ENCODE results near the gene ADARB2.

Gene ADARB2

DNA sequence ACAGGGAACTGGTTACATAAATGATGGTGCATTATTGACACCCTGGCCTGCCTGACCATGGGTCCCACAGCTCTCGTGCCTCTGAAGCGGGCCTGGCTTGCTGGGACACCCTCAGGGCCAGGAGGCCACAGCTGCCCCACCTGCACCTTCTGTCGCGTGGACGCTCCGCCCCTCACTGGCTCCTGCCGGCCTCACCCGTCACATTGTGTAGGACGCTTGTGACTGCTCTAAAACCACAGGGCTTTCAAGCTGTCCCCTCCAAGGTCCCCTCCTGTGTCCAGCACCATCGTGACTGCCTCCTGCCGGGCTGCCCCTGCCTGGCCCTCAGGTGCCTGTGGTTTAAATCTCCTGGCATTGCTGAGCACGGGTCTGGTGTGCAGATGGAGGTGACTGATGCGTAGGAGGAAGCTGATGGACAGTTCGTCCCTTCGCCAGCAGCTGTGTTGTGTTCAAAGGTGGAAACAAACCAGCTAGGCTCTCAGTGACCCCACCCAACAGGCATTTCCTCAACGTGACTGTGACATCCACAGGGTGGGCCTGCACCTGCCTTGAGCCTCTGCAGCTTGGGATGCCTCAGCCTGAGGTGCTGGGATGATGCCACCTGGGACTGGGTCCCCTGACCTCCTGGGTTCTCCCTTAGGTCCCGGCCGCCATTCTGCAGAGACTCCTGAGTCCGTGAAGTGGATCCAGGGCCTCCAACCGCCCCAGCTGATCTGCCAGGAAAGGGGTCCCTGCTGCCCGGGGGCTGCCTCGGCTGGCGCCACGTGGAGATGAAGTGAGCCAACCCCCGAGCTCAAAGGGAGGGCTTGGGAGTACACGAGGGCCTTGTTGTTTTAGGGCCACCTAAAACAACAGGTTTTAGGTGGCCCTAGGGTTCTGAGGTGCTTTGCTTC is 532.6 kb downstream of the ADARB2 start:
- Histone ChIP-seq H3K79me2 (ENCODE audit: control insufficient read depth, low read length) (no peaks in the 10 kb centered on the region), H3K4me3 (ENCODE audit: low read length) (no peak overlapping the region), H3K27me3 (ENCODE audit: control insufficient read depth, low read length) (no peaks in the 10 kb centered on the region), H3K36me3 (ENCODE audit: control insufficient read depth, low read length) (no peaks in the 10 kb centered on the region), H3K9me3 (ENCODE audit: control insufficient read depth, insufficient read depth, low read length) (no peaks in the 10 kb centered on the region), H3F3A (ENCODE audit: control insufficient read depth, insufficient read depth) (no peaks in the 10 kb centered on the region), H4K20me1 (ENCODE audit: control insufficient read depth, insufficient read depth, low read depth, low read length) (no peaks in the 10 kb centered on the region), H3K27ac (ENCODE audit: low read depth, low read length) (no peak overlapping the region), H3K4me2 (ENCODE audit: low read length) (no peak overlapping the region), H3K4me1 (ENCODE audit: control insufficient read depth, low read length) (no peaks in the 10 kb centered on the region), H3K9me2 (replicated peaks; ENCODE audit: control insufficient read depth, low read length) (no peaks in the 10 kb centered on the region)
- TF ChIP-seq, protein P1, sequence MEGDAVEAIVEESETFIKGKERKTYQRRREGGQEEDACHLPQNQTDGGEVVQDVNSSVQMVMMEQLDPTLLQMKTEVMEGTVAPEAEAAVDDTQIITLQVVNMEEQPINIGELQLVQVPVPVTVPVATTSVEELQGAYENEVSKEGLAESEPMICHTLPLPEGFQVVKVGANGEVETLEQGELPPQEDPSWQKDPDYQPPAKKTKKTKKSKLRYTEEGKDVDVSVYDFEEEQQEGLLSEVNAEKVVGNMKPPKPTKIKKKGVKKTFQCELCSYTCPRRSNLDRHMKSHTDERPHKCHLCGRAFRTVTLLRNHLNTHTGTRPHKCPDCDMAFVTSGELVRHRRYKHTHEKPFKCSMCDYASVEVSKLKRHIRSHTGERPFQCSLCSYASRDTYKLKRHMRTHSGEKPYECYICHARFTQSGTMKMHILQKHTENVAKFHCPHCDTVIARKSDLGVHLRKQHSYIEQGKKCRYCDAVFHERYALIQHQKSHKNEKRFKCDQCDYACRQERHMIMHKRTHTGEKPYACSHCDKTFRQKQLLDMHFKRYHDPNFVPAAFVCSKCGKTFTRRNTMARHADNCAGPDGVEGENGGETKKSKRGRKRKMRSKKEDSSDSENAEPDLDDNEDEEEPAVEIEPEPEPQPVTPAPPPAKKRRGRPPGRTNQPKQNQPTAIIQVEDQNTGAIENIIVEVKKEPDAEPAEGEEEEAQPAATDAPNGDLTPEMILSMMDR (IDR thresholded peaks at IDR 0.05; ENCODE audit: low read depth, low read length, poor library complexity, severe bottlenecking), result no peak
- no peak for TF ChIP-seq EZH2phosphoT487 (IDR thresholded peaks at IDR 0.05; ENCODE audit: borderline replicate concordance, low read length)

DNA sequence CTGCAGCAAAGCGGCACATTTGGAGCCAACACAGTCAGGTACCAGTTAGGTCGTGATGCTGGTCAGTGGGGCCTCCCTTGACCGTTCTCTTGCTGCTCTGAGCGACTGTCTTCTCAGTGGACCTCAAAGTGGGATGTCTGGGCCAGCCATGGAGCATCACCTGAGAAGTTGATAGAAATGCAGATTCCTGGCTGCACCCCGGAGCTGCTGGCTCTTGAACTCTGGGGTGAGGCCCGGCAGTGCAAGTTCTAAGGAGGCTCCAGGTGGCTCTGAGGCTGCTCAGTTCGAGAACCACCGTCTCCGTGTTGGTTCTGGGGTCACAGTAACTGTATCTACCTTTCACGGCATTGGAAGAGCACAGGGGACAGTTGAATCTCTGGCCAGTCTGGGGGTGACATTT is 533.6 kb downstream of the ADARB2 start:
- Histone ChIP-seq H3K4me2 (ENCODE audit: low read length) (no peak overlapping the region), H3K9me3 (ENCODE audit: control insufficient read depth, insufficient read depth, low read length) (no peaks in the 10 kb centered on the region), H3K4me3 (ENCODE audit: low read length) (no peak overlapping the region), H3K79me2 (ENCODE audit: control insufficient read depth, low read length) (no peaks in the 10 kb centered on the region), H3K9me2 (replicated peaks; ENCODE audit: control insufficient read depth, low read length) (no peaks in the 10 kb centered on the region), H4K20me1 (ENCODE audit: control insufficient read depth, insufficient read depth, low read depth, low read length) (no peaks in the 10 kb centered on the region), H3K4me1 (ENCODE audit: control insufficient read depth, low read length) (no peaks in the 10 kb centered on the region), H3K36me3 (ENCODE audit: control insufficient read depth, low read length) (no peaks in the 10 kb centered on the region), H3K27ac (ENCODE audit: low read depth, low read length) (no peak overlapping the region), H3K27me3 (ENCODE audit: control insufficient read depth, low read length) (no peaks in the 10 kb centered on the region), H3F3A (ENCODE audit: control insufficient read depth, insufficient read depth) (no peaks in the 10 kb centered on the region)
- TF ChIP-seq EZH2phosphoT487 (IDR thresholded peaks at IDR 0.05; ENCODE audit: borderline replicate concordance, low read length), result no peak
- TF ChIP-seq, protein P1 (IDR thresholded peaks at IDR 0.05; ENCODE audit: low read depth, low read length, poor library complexity, severe bottlenecking), result no peak

DNA sequence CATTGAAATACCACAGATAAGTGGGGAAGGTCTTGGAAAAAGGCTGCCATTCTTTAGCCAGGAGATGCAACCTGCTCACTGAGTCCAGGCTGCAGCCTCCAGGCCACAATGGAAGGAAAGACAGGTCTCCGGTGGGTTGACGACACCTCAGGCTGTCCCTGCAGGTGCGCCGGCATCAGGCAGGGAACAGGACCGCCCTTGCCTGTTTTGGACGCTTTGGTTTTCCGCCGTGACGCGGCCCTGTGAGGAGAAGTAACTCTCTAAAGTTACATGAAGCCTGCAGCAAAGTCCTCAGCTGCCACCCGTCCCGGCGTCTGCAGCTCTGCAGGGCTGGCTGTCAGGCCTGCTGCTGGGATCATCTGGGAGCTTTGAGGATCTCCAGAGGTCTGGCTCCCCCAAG is 534.1 kb downstream of the ADARB2 start:
- no peaks in the 10 kb centered on the region for H3K79me2 ChIP-seq (ENCODE audit: control insufficient read depth, low read length)
- no peaks in the 10 kb centered on the region for H3K9me3 ChIP-seq (ENCODE audit: control insufficient read depth, insufficient read depth, low read length)
- no peaks in the 10 kb centered on the region for H3K27me3 ChIP-seq (ENCODE audit: control insufficient read depth, low read length)
- H3K4me2 ChIP-seq (ENCODE audit: low read length), result no peak overlapping the region
- no peaks in the 10 kb centered on the region for H3F3A ChIP-seq (ENCODE audit: control insufficient read depth, insufficient read depth)
- no peak overlapping the region for H3K4me3 ChIP-seq (ENCODE audit: low read length)
- no peaks in the 10 kb centered on the region for H3K36me3 ChIP-seq (ENCODE audit: control insufficient read depth, low read length)
- no peaks in the 10 kb centered on the region for H4K20me1 ChIP-seq (ENCODE audit: control insufficient read depth, insufficient read depth, low read depth, low read length)
- no peak for TF ChIP-seq EZH2phosphoT487 (IDR thresholded peaks at IDR 0.05; ENCODE audit: borderline replicate concordance, low read length)
- TF ChIP-seq, protein P1 (IDR thresholded peaks at IDR 0.05; ENCODE audit: low read depth, low read length, poor library complexity, severe bottlenecking), result no peak
- H3K9me2 ChIP-seq (replicated peaks; ENCODE audit: control insufficient read depth, low read length), result no peaks in the 10 kb centered on the region
- H3K27ac ChIP-seq (ENCODE audit: low read depth, low read length), result no peak overlapping the region
- no peaks in the 10 kb centered on the region for H3K4me1 ChIP-seq (ENCODE audit: control insufficient read depth, low read length)

Measured in DOHH2 (cell line).